Bone marrow (tissue), 2 donors: ENCODE data around the gene NEDD8.

ENCODE experiments used
- DNase-seq, 2 donors: peaks; one replicate each; lab custom pipeline; 2025; lab: John Stamatoyannopoulos, UW

Gene NEDD8

GRCh38 chr14:24232121-24232644 is at the start of gene NEDD8:
NEDD8 (minus strand) TSS chr14:24232367; CDS start chr14:24232267, 100 bp downstream.
- DNase-seq: peak; percentile 86 to 92

- DNase-seq: no peak
Measured at GRCh38 chr14:24281636-24282035, 49.5 kb upstream of the NEDD8 start.

DNA sequence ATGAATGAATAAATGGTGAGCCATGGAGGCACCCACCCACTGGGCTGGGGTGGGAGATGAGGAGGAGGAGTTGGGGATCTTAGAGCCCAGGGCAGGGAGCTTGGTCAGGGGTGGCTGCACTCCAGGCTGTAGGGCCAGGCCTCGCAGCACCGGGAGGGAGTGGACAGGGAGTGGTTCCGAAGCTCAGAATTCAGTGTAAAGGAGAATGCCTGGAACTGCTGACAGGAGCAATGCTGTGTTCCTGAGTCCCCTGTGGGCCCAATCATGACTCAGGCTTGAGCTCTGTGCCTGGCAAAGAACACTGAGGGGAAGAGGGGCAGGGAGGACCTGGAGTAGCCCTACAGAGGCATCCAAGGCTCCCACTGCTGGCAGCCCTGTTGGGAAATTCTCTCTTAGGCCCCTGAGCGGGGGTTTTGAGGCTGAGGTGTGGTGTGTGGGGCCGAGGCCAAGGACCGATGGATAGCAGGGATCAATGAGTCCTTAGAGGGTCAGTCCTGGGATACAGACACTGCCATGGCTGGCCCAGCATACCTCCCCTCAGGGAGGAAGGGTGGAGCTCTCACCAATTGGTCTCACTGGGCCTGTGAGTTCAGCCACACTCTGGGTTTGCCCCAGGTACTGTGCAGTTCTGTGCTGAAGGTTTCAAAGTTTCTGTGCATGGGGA is 48.8 kb upstream of the NEDD8 start:
- no peak for DNase-seq

DNA sequence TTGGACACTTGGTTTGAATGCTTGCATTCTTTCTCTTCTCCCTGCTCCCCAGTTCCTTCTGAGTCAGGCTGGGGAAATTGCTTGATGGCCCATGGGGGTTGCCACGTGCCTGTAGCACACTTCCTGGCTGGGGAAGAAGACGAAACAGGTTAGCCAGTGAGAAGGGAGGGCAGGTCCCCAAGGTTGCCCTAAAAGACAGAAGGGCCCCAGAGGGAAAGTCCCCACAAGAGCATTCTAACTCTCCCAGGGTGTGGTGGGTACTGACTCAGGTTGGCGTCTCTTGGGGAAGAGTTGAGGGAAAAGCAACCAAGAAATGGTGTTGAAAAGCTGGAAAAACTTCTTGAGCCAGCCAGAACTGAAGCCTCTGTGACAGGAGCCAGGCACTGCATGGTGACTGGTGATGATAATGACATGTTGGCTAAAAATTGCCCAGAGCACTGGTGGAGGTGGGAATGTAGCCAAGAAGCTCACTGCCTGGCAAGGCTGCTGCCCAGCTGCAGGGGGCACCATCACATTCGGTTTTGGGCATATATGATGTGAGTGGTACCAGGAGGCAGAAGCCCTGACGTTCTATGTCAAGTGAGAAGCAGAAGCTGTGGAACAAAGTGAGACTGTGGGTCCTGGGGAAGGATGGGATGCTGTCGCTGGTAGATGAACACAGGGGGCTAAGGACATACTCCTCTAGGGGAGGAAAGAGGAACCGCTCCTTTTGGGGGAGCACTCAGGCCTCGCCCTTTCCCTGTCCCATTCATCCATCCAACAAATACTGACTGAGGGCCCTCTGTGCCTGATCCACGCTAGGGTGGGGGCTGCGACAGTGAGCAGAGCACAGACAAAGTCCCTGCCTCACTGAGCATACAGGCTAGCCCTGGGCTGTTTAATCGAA is 47.4 kb upstream of the NEDD8 start:
- peak in 1 of 2 donors; percentile 19 for DNase-seq

DNA sequence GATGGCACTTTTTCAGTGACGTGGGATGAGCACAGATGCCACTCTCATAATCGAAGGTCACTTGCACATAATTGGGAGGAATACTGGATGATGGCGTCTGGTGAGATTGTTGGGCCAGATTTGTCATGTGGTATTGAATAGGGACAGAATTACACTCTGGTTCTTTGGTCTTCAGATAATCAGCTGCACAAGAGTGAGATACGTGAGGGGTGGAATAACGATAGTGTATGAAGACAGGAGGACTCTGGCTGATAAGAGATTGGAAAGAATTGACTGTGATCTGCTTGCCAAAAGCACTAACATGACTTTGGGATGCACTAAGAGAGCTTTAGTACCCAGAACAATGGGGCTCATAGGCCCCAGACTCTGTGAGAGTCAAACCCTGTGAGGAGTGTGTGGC is 46.3 kb upstream of the NEDD8 start:
- no peak for DNase-seq

GRCh38 chr14:24277606-24278321 is 45.6 kb upstream of the NEDD8 start:
- peak; percentile 17 to 90 for DNase-seq

DNA sequence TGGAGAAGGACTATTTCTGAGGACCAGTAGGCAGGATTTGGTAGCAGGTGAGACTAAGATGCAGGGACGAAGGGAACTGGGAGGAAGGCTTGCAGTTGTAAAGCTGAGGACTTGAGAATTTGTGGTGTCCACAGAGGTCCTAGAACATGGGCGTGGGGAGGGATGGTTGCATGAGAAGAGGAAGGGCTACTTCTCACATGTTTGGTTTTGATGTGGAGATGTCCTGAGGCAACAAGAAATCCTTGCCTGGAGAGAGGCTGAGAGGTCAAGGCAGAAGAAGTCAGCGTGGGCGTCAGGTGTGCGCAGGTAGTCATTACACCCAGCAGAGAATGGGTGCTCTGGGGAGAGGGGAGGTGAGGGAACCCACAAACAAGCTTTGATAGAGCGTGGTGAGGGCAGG is 44.9 kb upstream of the NEDD8 start:
- no peak for DNase-seq

GRCh38 chr14:24274101-24274543 is 42.0 kb upstream of the NEDD8 start:
- peak in 1 of 2 donors; percentile 7 for DNase-seq

- DNase-seq: no peak
Measured at GRCh38 chr14:24273422-24273998, 41.3 kb upstream of the NEDD8 start.

DNA sequence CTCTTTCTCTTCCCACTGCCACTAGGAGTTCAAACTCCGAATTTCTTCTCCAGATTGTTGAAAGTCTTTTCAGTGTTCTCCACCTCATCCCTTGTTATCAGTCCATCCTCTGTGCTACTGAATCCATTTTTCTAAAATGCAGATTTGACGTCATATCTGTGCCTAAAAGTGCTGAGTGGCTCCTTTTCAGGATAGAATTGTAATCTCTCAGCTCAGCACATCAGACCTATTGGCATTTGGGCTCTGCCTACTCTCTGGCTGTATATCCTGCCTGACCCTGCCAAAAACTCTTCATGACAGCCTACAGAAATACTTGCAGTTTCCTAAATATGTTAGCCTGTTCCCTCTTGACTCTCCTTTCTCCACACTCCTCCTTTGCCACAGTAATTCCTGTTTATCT is 40.3 kb upstream of the NEDD8 start:
- no peak for DNase-seq

GRCh38 chr14:24271834-24272263 is 39.7 kb upstream of the NEDD8 start:
- DNase-seq: no peak

DNA sequence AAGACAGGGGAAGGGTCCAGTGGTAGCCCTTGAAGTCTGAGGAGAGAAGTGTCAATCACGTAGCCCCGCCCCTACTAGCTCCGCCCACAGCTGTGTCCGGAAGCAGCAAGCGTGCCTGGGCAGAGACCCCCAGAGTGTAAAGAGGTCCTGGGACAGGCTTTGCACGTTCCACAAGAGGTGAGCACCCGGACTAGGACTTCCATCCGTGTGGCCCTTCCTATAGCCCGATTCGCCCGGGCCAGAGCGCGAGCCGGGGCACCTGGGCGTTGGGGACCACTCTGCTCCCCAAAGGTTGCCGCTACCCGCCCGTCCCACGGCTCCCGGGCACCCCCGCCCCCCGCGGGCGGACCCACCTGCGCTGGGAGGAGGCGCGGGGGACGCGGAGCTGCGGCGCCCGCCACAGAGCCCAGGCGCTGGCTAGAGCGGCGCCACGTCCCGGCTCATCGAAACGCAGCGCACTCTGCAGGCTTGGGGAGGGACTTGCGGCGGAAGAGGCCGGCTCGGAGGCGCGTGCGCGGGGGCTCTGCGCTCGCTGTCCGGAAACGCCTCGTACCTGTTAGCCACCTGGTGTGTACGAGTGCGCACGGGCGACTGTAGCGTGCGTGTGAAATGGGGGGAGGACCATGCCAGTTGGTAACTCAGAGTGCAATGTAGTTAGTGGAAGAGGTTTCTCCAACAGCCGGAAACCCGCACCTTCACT is 39.1 kb upstream of the NEDD8 start, which contains the start of gene RABGGTA:
TSS of gene RABGGTA (minus strand) at position 464 of the 700 bp plus-strand sequence. CDS start 482 bp downstream, outside the sequence.
- DNase-seq: peak; percentile 57 to 80

- no peak for DNase-seq
Measured at GRCh38 chr14:24270537-24271133, 38.5 kb upstream of the NEDD8 start.

DNA sequence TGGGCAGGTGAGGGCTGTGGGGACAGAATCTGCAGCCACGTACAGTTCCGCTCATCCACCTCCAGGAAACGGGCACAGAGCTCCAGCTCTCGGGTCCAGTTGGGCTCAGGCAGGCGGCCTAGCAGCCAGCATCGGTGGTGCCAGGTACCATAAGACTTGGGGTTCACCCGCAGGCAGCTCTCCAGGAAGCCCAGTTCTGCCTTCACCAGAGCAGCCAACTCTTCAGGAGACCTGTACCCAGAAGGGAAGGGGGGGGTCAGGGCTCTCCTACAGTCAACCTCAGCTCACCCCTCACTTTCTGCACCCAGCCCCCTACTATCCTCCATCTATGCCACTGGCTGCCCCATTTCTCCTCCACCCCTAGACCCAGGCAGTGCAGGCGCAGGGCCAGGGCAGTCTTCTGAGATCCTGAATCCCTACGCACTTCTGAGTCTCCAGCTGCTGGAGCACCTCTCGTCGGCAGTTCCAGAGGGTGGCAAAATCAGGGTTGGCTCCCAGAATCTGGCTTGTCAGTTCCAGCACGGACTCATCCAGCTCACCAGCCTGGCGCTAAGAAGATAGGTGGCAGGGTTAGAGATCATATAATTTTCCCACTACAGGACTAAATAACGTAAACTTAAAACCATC is 37.9 kb upstream of the NEDD8 start:
- no peak for DNase-seq

DNA sequence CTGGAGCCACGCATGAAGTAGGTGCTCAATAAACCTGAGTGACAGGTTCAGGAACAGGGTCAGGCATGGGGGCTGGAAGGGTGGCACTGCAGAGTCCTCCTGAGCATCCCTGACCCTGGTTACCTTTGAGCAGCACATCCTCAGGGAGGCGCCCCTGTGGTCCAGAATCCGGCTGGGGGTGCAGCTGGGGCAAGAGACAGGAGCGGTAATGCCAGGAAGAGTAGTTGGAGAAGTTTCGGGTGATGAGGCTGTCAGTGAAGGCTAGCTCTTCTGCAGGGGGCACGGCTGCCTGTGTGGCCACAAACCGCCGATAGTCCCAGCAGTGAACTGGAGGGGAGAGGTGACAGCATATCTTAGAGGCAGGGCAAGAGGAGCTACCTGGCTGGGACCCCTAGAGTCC is 37.2 kb upstream of the NEDD8 start:
- no peak for DNase-seq

- no peak for DNase-seq
Measured at GRCh38 chr14:24268225-24268624, 36.1 kb upstream of the NEDD8 start.

DNA sequence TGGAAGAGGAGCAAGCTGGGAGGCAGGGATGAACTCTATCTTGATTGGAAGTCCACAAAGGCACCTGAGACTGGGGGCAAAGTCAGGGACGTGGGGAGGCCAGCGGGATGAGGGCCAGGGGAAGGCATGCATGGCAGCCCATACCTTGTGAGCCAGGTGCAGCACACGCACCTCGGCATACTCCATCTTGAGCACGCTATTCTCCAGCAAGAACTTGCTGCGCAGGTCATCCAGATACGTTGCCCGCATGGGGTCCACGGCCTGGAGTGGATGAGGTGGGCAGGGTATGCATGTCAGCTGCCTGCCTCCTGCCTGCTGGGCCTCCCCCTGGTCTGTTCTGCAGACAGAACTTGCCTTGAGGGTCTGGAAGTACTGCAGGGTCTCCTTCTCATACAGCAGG is 35.3 kb upstream of the NEDD8 start:
- no peak for DNase-seq

GRCh38 chr14:24266344-24267244 is 34.4 kb upstream of the NEDD8 start:
- DNase-seq: no peak

- no peak for DNase-seq
Measured at GRCh38 chr14:24264298-24264697, 32.1 kb upstream of the NEDD8 start.
